CD14-positive monocyte (primary cell): Measurements from ENCODE around the gene ZNF407. TPM values are rescaled to one million over a fixed set of nuclear protein-coding genes. Genes with fewer than 3 reads are reported as not detected.

Source experiments
- DNase-seq, 3 donors: peaks; one replicate each; pipeline ENCODE4 v3.0.0-alpha.2; 2011 to 2022
- H2AFZ ChIP-seq: 2 replicates; pipeline ENCODE4 v1.6.0; 2012; ENCODE audit warnings: mild to moderate bottlenecking, low read depth, low read length, inconsistent platforms; ENCODE audit not compliant: insufficient read depth, poor library complexity, severe bottlenecking
- H3K27ac ChIP-seq, 2 donors: 1 replicate in 1 of 2; 2 replicates in 1 of 2; pipeline ENCODE4 v1.5.1; 2012 to 2013; ENCODE audit warnings: low read length in 2 of 2, control low read depth in 1 of 2, inconsistent platforms in 1 of 2, low read depth in 1 of 2, mild to moderate bottlenecking in 1 of 2
- H3K27me3 ChIP-seq, 2 donors: one replicate each; pipeline versions ENCODE4 v1.6.0 to v1.6.1; 2011 to 2013; ENCODE audit warnings: low read length in 2 of 2; ENCODE audit not compliant: control insufficient read depth in 2 of 2, insufficient read depth in 2 of 2
- H3K36me3 ChIP-seq, 2 donors: replicated peaks in 1 of 2; 1 replicate in 1 of 2; 2 replicates in 1 of 2; pipeline versions ENCODE4 v1.5.1 to v1.6.1; 2012 to 2013; ENCODE audit warnings: low read length in 2 of 2, control low read depth in 1 of 2, inconsistent platforms in 1 of 2, mild to moderate bottlenecking in 1 of 2; ENCODE audit not compliant: insufficient read depth in 2 of 2, control insufficient read depth in 1 of 2
- H3K4me1 ChIP-seq, 2 donors: 1 replicate in 1 of 2; 2 replicates in 1 of 2; pipeline versions ENCODE4 v1.5.1 to v1.6.1; 2012 to 2013; ENCODE audit warnings: low read length in 2 of 2, control low read depth in 1 of 2, inconsistent platforms in 1 of 2, mild to moderate bottlenecking in 1 of 2, moderate library complexity in 1 of 2; ENCODE audit not compliant: insufficient read depth in 2 of 2, control insufficient read depth in 1 of 2
- H3K4me2 ChIP-seq: replicated peaks from 2 replicates; pipeline ENCODE3; 2012; ENCODE audit warnings: low read length, moderate library complexity, mild to moderate bottlenecking; ENCODE audit not compliant: poor library complexity, severe bottlenecking; ENCODE audit errors: extremely low read depth
- H3K4me3 ChIP-seq, 3 experiments: fragments of 200-600 bp in 1 of 3; sonication (generic) in 1 of 3; replicated peaks in 1 of 3; 1 replicate in 2 of 3; 2 replicates in 1 of 3; pipeline ENCODE4 v1.5.1; 2011 to 2013; ENCODE audit warnings: low read length in 3 of 3, mild to moderate bottlenecking in 3 of 3, control low read depth in 2 of 3, low read depth in 2 of 3, inconsistent platforms in 1 of 3, moderate library complexity in 1 of 3
- H3K79me2 ChIP-seq: 2 replicates; pipeline ENCODE4 v1.6.0; 2012; ENCODE audit warnings: mild to moderate bottlenecking, control low read depth, inconsistent platforms, low read length, moderate library complexity; ENCODE audit not compliant: insufficient read depth
- H3K9ac ChIP-seq: 2 replicates; pipeline ENCODE4 v1.6.0; 2017; ENCODE audit warnings: low read length, mild to moderate bottlenecking; ENCODE audit not compliant: insufficient read depth, poor library complexity, severe bottlenecking
- H3K9me3 ChIP-seq, 2 donors: replicated peaks in 1 of 2; 1 replicate in 1 of 2; 2 replicates in 1 of 2; pipeline versions ENCODE4 v1.5.1 to v1.6.1; 2012 to 2013; ENCODE audit warnings: low read length in 2 of 2, control low read depth in 1 of 2; ENCODE audit not compliant: control insufficient read depth in 1 of 2, insufficient read depth in 1 of 2
- H4K20me1 ChIP-seq: 2 replicates; pipeline ENCODE4 v1.6.0; 2012; ENCODE audit warnings: mild to moderate bottlenecking, low read length, control low read depth, moderate library complexity; ENCODE audit not compliant: insufficient read depth
- H3K27ac Mint-ChIP-seq, 7 donors: one replicate each; pipeline ENCODE4 v1.8.0; 2020; ENCODE audit warnings: mild to moderate bottlenecking in 7 of 7, mixed read lengths in 7 of 7, moderate library complexity in 6 of 7, inconsistent platforms in 2 of 7
- H3K27me3 Mint-ChIP-seq, 3 donors: one replicate each; pipeline ENCODE4 v1.8.0; 2021 to 2022; ENCODE audit warnings: low read depth in 3 of 3, mild to moderate bottlenecking in 3 of 3, mixed read lengths in 3 of 3, moderate library complexity in 3 of 3, inconsistent platforms in 1 of 3
- H3K36me3 Mint-ChIP-seq, 2 donors: one replicate each; pipeline ENCODE4 v1.8.0; 2020; ENCODE audit warnings: mixed read lengths in 2 of 2, inconsistent platforms in 1 of 2, mild to moderate bottlenecking in 1 of 2
- H3K4me1 Mint-ChIP-seq: one replicate; pipeline ENCODE4 v1.8.0; 2020; ENCODE audit warnings: mild to moderate bottlenecking, mixed read lengths
- H3K4me3 Mint-ChIP-seq, 2 donors: one replicate each; pipeline ENCODE4 v1.8.0; 2020; ENCODE audit warnings: mild to moderate bottlenecking in 2 of 2, mixed read lengths in 2 of 2, moderate library complexity in 1 of 2
- H3K9me3 Mint-ChIP-seq, 7 donors: one replicate each; pipeline ENCODE4 v1.8.0; 2020 to 2022; ENCODE audit warnings: mixed read lengths in 7 of 7, mild to moderate bottlenecking in 6 of 7, moderate library complexity in 6 of 7, inconsistent platforms in 2 of 7
- WGBS: methylation state at CpG from one replicate; pipeline ENCODE4 v1.1.5; 2013; ENCODE audit warnings: missing lambda C conversion rate; ENCODE audit not compliant: insufficient coverage; 5-methylcytosine and 5-hydroxymethylcytosine counted together
- intact Hi-C, 2 donors: fragments of 100-400 bp; cut with micrococcal nuclease; formaldehyde crosslinking; loops; one replicate each; pipeline versions ENCODE4 v1.15.0 to v1.15.1; 2023
- polyA plus RNA-seq, 3 donors: library from polyadenylated mRNA; depleted of rRNA in 1 of 3; unstranded in 2 of 3; stranded (reverse) in 1 of 3; fragments of 300-500 nt in 2 of 3; fragments of >200 nt in 1 of 3; fragmentation: Illumina TruSeq in 2 of 3; gene quantifications; 1 replicate in 2 of 3; 2 replicates in 1 of 3; pipeline ENCODE4 v1.2.3, GENCODE V29; 2012 to 2021
- TF ChIP-seq, protein P1 (sequence below): fragments of 200-600 bp; IDR thresholded peaks from one replicate; pipeline ENCODE4 v1.8.0; 2022; ENCODE audit warnings: antibody characterized with exemption, mild to moderate bottlenecking

The ZNF407 gene
- polyA plus RNA-seq, 3 donors, result 1.3 to 3.6 (median 1.6) TPM

DNA sequence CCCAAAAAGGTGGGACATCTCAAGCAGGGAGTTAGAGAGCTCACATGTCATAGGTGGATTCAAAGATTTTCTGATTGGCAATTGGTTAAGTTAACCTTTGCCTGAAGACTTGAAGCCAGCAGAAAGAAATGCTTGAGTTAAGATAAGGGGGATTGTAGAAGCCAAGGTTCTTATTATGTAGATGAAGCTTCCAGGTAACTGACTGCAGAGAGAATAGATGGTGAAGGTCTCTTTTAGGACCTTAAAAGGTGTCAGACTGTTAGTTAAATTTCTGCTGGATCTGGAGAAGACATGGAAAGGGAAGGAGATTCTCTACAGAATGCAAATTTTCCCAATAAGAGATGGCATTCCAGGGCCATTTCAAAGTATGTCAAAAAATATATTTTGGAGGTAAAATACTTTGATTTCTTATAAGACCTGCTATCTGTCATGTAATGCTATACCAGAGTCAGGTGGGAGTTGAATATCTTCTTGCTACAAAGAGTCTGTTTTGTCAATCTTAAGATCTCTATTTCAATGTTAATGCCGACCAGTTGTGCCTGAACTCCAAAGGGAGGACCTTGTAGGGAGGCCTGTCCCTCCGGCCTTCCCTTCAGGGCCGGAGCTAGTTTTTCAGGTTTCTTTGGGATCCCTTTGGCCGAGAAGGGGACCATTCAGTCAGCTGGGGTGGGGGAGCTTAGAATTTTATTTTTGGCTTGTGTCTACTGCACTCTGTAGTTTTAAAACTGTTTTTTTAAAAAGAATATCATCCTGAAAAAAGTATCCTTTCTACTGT is 330.7 kb downstream of the ZNF407 start:
- WGBS, result 96% methylated on average over 3 of the region's 4 CpGs
- no peaks in the 10 kb centered on the region for H4K20me1 ChIP-seq
- H3K9ac ChIP-seq, result no peak overlapping the region
- no peaks in the 10 kb centered on the region for H3K4me1 ChIP-seq
- Mint-ChIP-seq H3K4me1 (no peaks in the 10 kb centered on the region), H3K27me3 (no peaks in the 10 kb centered on the region), H3K36me3 (peaks cover 25 to 37% of the 10 kb centered on the region in 2 donors), H3K9me3 (no peaks in the 10 kb centered on the region), H3K27ac (peak overlapping the region in 1 of 7 donors; percentile 46), H3K4me3 (no peak overlapping the region)
- H3K9me3 ChIP-seq, result no peaks in the 10 kb centered on the region
- TF ChIP-seq, protein P1, sequence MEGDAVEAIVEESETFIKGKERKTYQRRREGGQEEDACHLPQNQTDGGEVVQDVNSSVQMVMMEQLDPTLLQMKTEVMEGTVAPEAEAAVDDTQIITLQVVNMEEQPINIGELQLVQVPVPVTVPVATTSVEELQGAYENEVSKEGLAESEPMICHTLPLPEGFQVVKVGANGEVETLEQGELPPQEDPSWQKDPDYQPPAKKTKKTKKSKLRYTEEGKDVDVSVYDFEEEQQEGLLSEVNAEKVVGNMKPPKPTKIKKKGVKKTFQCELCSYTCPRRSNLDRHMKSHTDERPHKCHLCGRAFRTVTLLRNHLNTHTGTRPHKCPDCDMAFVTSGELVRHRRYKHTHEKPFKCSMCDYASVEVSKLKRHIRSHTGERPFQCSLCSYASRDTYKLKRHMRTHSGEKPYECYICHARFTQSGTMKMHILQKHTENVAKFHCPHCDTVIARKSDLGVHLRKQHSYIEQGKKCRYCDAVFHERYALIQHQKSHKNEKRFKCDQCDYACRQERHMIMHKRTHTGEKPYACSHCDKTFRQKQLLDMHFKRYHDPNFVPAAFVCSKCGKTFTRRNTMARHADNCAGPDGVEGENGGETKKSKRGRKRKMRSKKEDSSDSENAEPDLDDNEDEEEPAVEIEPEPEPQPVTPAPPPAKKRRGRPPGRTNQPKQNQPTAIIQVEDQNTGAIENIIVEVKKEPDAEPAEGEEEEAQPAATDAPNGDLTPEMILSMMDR, result no peak
- H3K79me2 ChIP-seq, result no peaks in the 10 kb centered on the region
- no peak overlapping the region for H2AFZ ChIP-seq
- intact Hi-C loops, result no loop called here
- peaks cover 0 to 20% of the 10 kb centered on the region in 2 donors for H3K36me3 ChIP-seq
- DNase-seq, result no peak
- no peak overlapping the region for H3K4me3 ChIP-seq
- no peaks in the 10 kb centered on the region for H3K27me3 ChIP-seq
- H3K27ac ChIP-seq, result no peak overlapping the region
- H3K4me2 ChIP-seq, result no peak overlapping the region

DNA sequence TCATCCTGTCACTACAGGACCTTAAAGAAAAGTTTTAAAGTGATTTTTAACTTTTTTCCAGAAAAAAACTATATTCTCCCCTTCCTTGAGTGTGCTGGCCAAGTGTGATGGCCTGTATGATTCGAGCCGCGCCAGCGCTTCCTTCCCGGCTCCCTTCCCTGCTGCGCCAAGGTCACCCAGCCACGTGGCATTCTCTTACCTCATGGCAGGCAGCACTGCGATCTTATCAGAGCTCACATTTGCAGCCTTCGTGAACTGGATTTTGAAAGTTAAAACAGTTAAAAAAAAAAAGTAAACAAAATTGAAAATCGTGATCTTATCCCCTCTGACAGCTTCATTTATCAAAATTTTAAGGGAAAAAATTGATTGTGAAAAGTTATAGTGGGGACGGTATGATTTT is 331.4 kb downstream of the ZNF407 start:
- intact Hi-C loops, result no loop called here
- whole genome bisulfite sequencing, result 96% methylated on average over 4 of the region's 11 CpGs
- Mint-ChIP-seq H3K27ac (no peak overlapping the region), H3K36me3 (peaks cover 25 to 37% of the 10 kb centered on the region in 2 donors), H3K27me3 (no peaks in the 10 kb centered on the region), H3K9me3 (no peaks in the 10 kb centered on the region), H3K4me3 (no peak overlapping the region), H3K4me1 (no peaks in the 10 kb centered on the region)
- no peak for DNase-seq
- no peak overlapping the region for H3K4me2 ChIP-seq
- H3K4me1 ChIP-seq, result no peaks in the 10 kb centered on the region
- peaks cover 0 to 20% of the 10 kb centered on the region in 2 donors for H3K36me3 ChIP-seq
- H2AFZ ChIP-seq, result no peak overlapping the region
- no peaks in the 10 kb centered on the region for H4K20me1 ChIP-seq
- H3K27me3 ChIP-seq, result no peaks in the 10 kb centered on the region
- no peaks in the 10 kb centered on the region for H3K9me3 ChIP-seq
- H3K27ac ChIP-seq, result no peak overlapping the region
- H3K79me2 ChIP-seq, result no peaks in the 10 kb centered on the region
- H3K9ac ChIP-seq, result no peak overlapping the region
- H3K4me3 ChIP-seq, result no peak overlapping the region
- TF ChIP-seq, protein P1, result no peak
